ENCODE data around the gene AGL.

- TF ChIP-seq POLR2A (IDR thresholded peaks at IDR 0.05) (no peak), POLR2AphosphoS5 (IDR thresholded peaks at IDR 0.05) (no peak), CTCF (IDR thresholded peaks at IDR 0.05) (no peak)
These were observed 35.7 kb upstream of the AGL start for GRCh38 chr1:99814373-99814900.
